ENCODE results near the gene KCNIP3. TPM values are rescaled to one million over a fixed set of nuclear protein-coding genes. Genes with fewer than 3 reads are reported as not detected.
A peak's percentile ranks its signal among the peaks of the same experiment; 100 is the strongest.

The KCNIP3 gene
- total RNA-seq, 1 donor from 2014 or later = 9.2 TPM

GRCh38 chr2:95344215-95344583, 47.1 kb downstream of the KCNIP3 start:
- Mint-ChIP-seq H3K9me3 (no peaks in the 10 kb centered on the region), H3K4me3 (no peak overlapping the region), H3K27me3 (ENCODE audit: low read depth) (peaks cover 88% of the 10 kb centered on the region), H3K4me1 (no peaks in the 10 kb centered on the region), H3K36me3 (no peaks in the 10 kb centered on the region), H3K27ac (no peak overlapping the region)
- TF ChIP-seq CTCF (IDR thresholded peaks at IDR 0.05; ENCODE audit: unreplicated experiment) = no peak
- no peak for DNase-seq (ENCODE audit: low spot score in 2 of 2, unreplicated experiment in 2 of 2)

GRCh38 chr2:95344656-95345055, 47.5 kb downstream of the KCNIP3 start:
- DNase-seq (ENCODE audit: low spot score in 2 of 2, unreplicated experiment in 2 of 2) = no peak
- Mint-ChIP-seq H3K4me1 (no peaks in the 10 kb centered on the region), H3K27ac (no peak overlapping the region), H3K9me3 (no peaks in the 10 kb centered on the region), H3K36me3 (no peaks in the 10 kb centered on the region), H3K27me3 (ENCODE audit: low read depth) (peaks cover 90% of the 10 kb centered on the region), H3K4me3 (no peak overlapping the region)
- TF ChIP-seq CTCF (IDR thresholded peaks at IDR 0.05; ENCODE audit: unreplicated experiment) = no peak

- TF ChIP-seq CTCF (IDR thresholded peaks at IDR 0.05; ENCODE audit: unreplicated experiment) = no peak
- Mint-ChIP-seq H3K4me1 (no peaks in the 10 kb centered on the region), H3K9me3 (no peaks in the 10 kb centered on the region), H3K4me3 (peak overlapping the region; percentile 68), H3K27ac (no peak overlapping the region), H3K27me3 (ENCODE audit: low read depth) (peaks cover 90% of the 10 kb centered on the region), H3K36me3 (no peaks in the 10 kb centered on the region)
- no peak for DNase-seq (ENCODE audit: low spot score in 2 of 2, unreplicated experiment in 2 of 2)
These were observed 48.0 kb downstream of the KCNIP3 start for GRCh38 chr2:95345081-95345562.

GRCh38 chr2:95345563-95346230, 48.5 kb downstream of the KCNIP3 start:
- Mint-ChIP-seq H3K27ac (no peak overlapping the region), H3K4me1 (no peaks in the 10 kb centered on the region), H3K27me3 (ENCODE audit: low read depth) (peaks cover 90% of the 10 kb centered on the region)

GRCh38 chr2:95346231-95346737, 49.1 kb downstream of the KCNIP3 start:
- peaks cover 90% of the 10 kb centered on the region for H3K27me3 Mint-ChIP-seq (ENCODE audit: low read depth)
- peak in 1 of 2 experiments; percentile 46 for DNase-seq (ENCODE audit: low spot score in 2 of 2, unreplicated experiment in 2 of 2)
- H3K4me1 Mint-ChIP-seq = no peaks in the 10 kb centered on the region
- H3K27ac Mint-ChIP-seq = no peak overlapping the region
- no peaks in the 10 kb centered on the region for H3K9me3 Mint-ChIP-seq
- H3K36me3 Mint-ChIP-seq = no peaks in the 10 kb centered on the region
- H3K4me3 Mint-ChIP-seq = no peak overlapping the region
- TF ChIP-seq CTCF (IDR thresholded peaks at IDR 0.05; ENCODE audit: unreplicated experiment) = no peak

More at GRCh38 chr2:95345563-95346230, 48.5 kb downstream of the KCNIP3 start:
- peak; percentile 61 to 87 for DNase-seq (ENCODE audit: low spot score in 2 of 2, unreplicated experiment in 2 of 2)
- TF ChIP-seq CTCF (IDR thresholded peaks at IDR 0.05; ENCODE audit: unreplicated experiment) = peak; percentile 73
- H3K36me3 Mint-ChIP-seq = no peaks in the 10 kb centered on the region
- H3K9me3 Mint-ChIP-seq = no peaks in the 10 kb centered on the region
- peak overlapping the region; percentile 68 for H3K4me3 Mint-ChIP-seq
